ENCODE data around the gene EMILIN1.
"Not testable (repeated sequence)": the region's sequence is repeated elsewhere in the genome, so short reads cannot be mapped to it uniquely, and the experiment has no call there.

- not testable (repeated sequence) for TF ChIP-seq EZH2 (IDR thresholded peaks at IDR 0.05; ENCODE audit: insufficient read depth, low read length); CTCF (IDR thresholded peaks at IDR 0.05; ENCODE audit: insufficient read depth, low read depth, low read length)
Measured at GRCh38 chr2:27119330-27119670, 40.9 kb downstream of the EMILIN1 start.

All from astrocyte (in vitro differentiated cells and primary cell).